Heart right ventricle (tissue), 16 donors: Measurements from ENCODE around the gene S100A12. TPM values are rescaled to one million over a fixed set of nuclear protein-coding genes. Genes with fewer than 3 reads are reported as not detected.

Experiments
- ATAC-seq, 8 donors: fragments of 200-7000 bp; cut with Tn5 transposase; one replicate each; pipeline ENCODE4 v1.9.1; 2020; ENCODE audit warnings: mild to moderate bottlenecking in 8 of 8, moderate library complexity in 8 of 8, moderate number of reproducible peaks in 1 of 8
- DNase-seq, 2 donors: peaks; one replicate each; pipeline ENCODE4 v3.0.0-alpha.2; 2020
- H3K27ac ChIP-seq, 10 donors: fragments of 200-600 bp; sonication (generic) in 2 of 10; one replicate each; pipeline versions ENCODE4 v1.5.0 to v1.8.0; 2020 to 2022; ENCODE audit warnings: mild to moderate bottlenecking in 3 of 10
- H3K27me3 ChIP-seq, 7 donors: fragments of 200-600 bp; one replicate each; pipeline ENCODE4 v1.8.0; 2021 to 2022; ENCODE audit warnings: mild to moderate bottlenecking in 2 of 7
- H3K36me3 ChIP-seq, 9 donors: fragments of 200-600 bp; sonication (generic) in 1 of 9; one replicate each; pipeline versions ENCODE4 v1.5.0 to v1.8.0; 2020 to 2022; ENCODE audit warnings: mild to moderate bottlenecking in 2 of 9
- H3K4me1 ChIP-seq, 9 donors: fragments of 200-600 bp; sonication (generic) in 1 of 9; one replicate each; pipeline versions ENCODE4 v1.5.0 to v1.8.0; 2020 to 2022; ENCODE audit warnings: mild to moderate bottlenecking in 4 of 9
- H3K4me3 ChIP-seq, 10 donors: fragments of 200-600 bp; sonication (generic) in 2 of 10; one replicate each; pipeline versions ENCODE4 v1.5.0 to v1.8.0; 2020 to 2022; ENCODE audit warnings: mild to moderate bottlenecking in 7 of 10, moderate library complexity in 2 of 10
- H3K9me3 ChIP-seq, 11 donors: fragments of 200-600 bp in 10 of 11; sonication (generic) in 2 of 11; one replicate each; pipeline versions ENCODE4 v1.5.0 to v1.8.0; 2013 to 2022; ENCODE audit warnings: mild to moderate bottlenecking in 2 of 11, control low read depth in 1 of 11, moderate library complexity in 1 of 11
- WGBS, 2 donors: extraction: QIAGEN DNeasy Blood & Tissue Kit; methylation state at CpG; one replicate each; pipeline ENCODE4 v1.1.7; 2013; ENCODE audit warnings: inconsistent platforms in 1 of 2; 5-methylcytosine and 5-hydroxymethylcytosine counted together
- intact Hi-C, 10 donors: fragments of 100-400 bp; cut with DNase I; formaldehyde crosslinking; loops; one replicate each; pipeline versions ENCODE4 v1.11.1 to v1.14.2; 2022
- polyA plus RNA-seq, 2 donors: library from polyadenylated mRNA; stranded (reverse); fragments of 200-250 nt; gene quantifications; one replicate each; pipeline ENCODE4 v1.2.3, GENCODE V29; 2013
- total RNA-seq, 10 donors: library from RNA; stranded (reverse); fragmentation: NEBNext Ultra II Directional in 3 of 10; extraction: Animal tissue kit (Norgen Biotek cat#: 25700) in 3 of 10; gene quantifications; one replicate each; pipeline versions ENCODE4 v1.2.1 to v1.2.4, GENCODE V29; 2021 to 2023
- TF ChIP-seq, protein P1 (sequence below), 9 donors: fragments of 200-600 bp; sonication (generic) in 2 of 9; IDR thresholded peaks; one replicate each; pipeline versions ENCODE4 v1.5.0 to v1.8.0; 2021 to 2022; ENCODE audit warnings: antibody characterized with exemption in 9 of 9, mild to moderate bottlenecking in 5 of 9, moderate library complexity in 1 of 9
- donor health status: Arrhythmogenic right ventricular cardiomyopathy.
- donor health status: ischemic (EF 13 %, LVEDD 7.1; RV severe dilation, severe dysfunction).
- donor health status: healthy with polysubstance abuse.
- donor health status: DM: no; HTN: yes; CAD: no.
- donor health status: DM: no; HTN: no; CAD: no.
- donor health status: ischemic (EF 25% LVEDD 6.9; RV normal size, moderate dysfunction).
- donor health status: ischemic (EF 25% LVEDD 5.7; RV mildly dilated, moderate dysfunction).
- donor health status: healthy.
- donor health status: DM: yes; HTN: yes; CAD: no.
- donor health status: Ischemic cardiomyopathy.
- donor health status: ischemic (EF 35%, LVEDD 5.7; RV mildly dilated, moderate dysfunction).
- donor health status: nonischemic (EF 11% LVEDD 7.7; RV severe dilation, severe dysfunction).
- donor health status: DM: yes; HTN: yes; CAD: no.
- donor health status: PGD.
- donor health status: ischemic (EF 29% LVEDD 5.4; RV normal size, mild dysfunction).
- donor health status: nonischemic (EF 23%, LVEDD 6.1; RV moderate dilation, normal function).

Gene S100A12
- total and polyA plus RNA-seq, 12 donors: 0.49 to 12.9 (median 4.1) TPM; not detected in 1

DNA sequence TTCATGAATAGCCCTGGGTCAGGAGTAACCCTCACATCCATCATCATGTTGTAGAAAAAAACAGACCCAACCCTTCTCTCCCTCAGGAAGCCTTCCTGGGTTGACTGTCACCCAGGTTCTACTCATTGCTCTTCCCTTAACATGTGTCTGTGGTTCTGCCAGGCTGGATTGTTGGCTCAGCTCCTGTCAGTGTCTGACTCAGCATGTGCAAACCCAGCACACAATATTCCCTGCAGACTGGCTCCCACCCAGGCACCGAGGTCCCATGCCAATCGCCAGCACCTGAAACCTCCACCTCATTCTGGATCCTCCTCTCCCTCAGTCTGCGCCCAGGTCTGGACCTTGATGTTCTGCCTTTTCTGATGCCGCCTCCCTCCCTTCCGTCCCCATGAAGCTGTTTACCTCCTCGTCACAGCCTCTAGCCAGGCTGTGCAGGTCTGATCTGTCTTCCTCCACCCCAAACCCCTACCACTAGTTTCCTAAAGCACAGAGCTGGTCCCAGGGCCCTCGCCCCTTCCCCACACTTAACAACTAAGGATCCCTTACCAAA lies 19.8 kb upstream of the S100A12 start:
- intact Hi-C loops: no loop called here
- ATAC-seq (peak in 2 of 8 donors; percentile 52 to 63), DNase-seq (peak in 1 of 2 donors; percentile 26)
- H3K9me3 ChIP-seq: no peaks in the 10 kb centered on the region
- peaks cover 0 to 22% (median 0%) of the 10 kb centered on the region in 7 donors for H3K27me3 ChIP-seq
- H3K36me3 ChIP-seq: no peaks in the 10 kb centered on the region
- WGBS, 2 donors: 70 to 82% methylated on average over 7 of the region's 7 CpGs
- H3K4me1 ChIP-seq: peaks cover 0 to 28% (median 4%) of the 10 kb centered on the region in 9 donors
- peak overlapping the region in 1 of 10 donors; percentile 87 for H3K27ac ChIP-seq
- H3K4me3 ChIP-seq: no peak overlapping the region
- TF ChIP-seq, protein P1, sequence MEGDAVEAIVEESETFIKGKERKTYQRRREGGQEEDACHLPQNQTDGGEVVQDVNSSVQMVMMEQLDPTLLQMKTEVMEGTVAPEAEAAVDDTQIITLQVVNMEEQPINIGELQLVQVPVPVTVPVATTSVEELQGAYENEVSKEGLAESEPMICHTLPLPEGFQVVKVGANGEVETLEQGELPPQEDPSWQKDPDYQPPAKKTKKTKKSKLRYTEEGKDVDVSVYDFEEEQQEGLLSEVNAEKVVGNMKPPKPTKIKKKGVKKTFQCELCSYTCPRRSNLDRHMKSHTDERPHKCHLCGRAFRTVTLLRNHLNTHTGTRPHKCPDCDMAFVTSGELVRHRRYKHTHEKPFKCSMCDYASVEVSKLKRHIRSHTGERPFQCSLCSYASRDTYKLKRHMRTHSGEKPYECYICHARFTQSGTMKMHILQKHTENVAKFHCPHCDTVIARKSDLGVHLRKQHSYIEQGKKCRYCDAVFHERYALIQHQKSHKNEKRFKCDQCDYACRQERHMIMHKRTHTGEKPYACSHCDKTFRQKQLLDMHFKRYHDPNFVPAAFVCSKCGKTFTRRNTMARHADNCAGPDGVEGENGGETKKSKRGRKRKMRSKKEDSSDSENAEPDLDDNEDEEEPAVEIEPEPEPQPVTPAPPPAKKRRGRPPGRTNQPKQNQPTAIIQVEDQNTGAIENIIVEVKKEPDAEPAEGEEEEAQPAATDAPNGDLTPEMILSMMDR (IDR thresholded peaks at IDR 0.05): no peak

DNA sequence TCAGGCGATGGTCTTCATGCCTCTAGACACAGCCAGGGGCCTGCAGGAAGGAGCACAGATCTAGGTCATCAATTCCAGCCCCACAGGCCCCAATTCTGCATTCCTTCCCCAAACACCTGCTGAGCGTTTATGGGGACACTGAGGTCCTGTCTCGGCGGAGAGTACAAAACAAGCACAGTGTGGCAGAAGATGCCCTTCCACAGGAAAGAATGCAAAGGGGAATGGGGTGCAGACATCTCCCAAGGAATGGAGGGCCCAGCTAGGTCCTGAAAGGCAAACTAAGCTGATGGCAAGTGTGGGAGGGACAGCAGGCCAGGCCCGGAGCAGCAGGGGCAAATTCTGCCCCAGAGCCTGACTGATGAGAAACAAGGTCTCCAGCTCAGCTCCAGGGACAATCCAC lies 19.0 kb upstream of the S100A12 start:
- H3K36me3 ChIP-seq: no peaks in the 10 kb centered on the region

DNA sequence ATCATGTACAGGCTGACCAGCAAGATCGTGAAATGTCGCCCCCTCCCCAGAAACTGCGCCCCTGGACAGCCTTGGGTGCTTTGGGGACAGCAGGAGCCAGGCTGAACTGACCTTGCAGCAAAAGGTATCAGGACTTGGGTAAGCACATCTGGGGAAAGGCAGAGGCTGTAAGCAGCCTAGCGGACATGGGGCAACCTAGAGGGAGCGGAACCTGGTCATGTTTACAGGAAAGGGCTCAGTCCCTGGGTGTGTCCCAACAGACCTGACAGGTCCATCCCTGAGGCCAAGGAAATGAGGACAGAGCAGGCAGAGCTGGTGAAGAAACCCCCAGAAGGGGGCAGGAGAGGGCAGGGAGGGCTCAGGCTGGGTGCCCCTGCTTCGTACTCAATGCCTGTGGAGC lies 18.5 kb upstream of the S100A12 start:
- intact Hi-C loops: no loop called here
- DNase-seq: no peak

More for the DNA sequence above, 19.0 kb upstream of the S100A12 start:
- intact Hi-C loops: no loop called here
- TF ChIP-seq, protein P1 (IDR thresholded peaks at IDR 0.05): no peak
- WGBS, 2 donors: 77 to 85% methylated on average over 5 of the region's 5 CpGs
- ATAC-seq (no peak), DNase-seq (no peak)
- Histone ChIP-seq H3K27me3 (peaks cover 0 to 22% (median 4%) of the 10 kb centered on the region in 7 donors), H3K9me3 (no peaks in the 10 kb centered on the region), H3K4me1 (peaks cover 0 to 34% (median 4%) of the 10 kb centered on the region in 9 donors), H3K27ac (peak overlapping the region in 1 of 10 donors; percentile 87), H3K4me3 (no peak overlapping the region)

DNA sequence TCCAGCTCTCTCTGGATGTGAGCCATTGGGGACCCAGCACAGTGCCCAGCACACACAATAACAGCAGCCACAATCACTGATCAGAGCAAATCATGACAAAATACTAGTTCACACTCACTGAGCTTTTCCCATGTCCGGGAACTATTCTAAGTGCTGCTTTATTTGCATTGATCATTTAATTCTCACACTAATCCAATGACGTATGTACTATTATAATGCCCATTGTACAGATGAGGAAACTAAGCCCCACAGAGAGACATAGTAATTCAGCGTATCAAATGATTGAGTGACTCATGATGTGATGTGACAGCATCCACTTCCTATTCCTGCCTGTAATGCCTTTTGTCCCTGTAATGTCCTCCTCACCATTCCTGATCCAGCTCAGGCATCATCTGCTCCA lies 17.4 kb upstream of the S100A12 start:
- Histone ChIP-seq H3K9me3 (no peaks in the 10 kb centered on the region), H3K4me3 (no peak overlapping the region), H3K36me3 (no peaks in the 10 kb centered on the region), H3K27ac (peak overlapping the region in 1 of 10 donors; percentile 87), H3K27me3 (peaks cover 0 to 13% (median 4%) of the 10 kb centered on the region in 7 donors), H3K4me1 (peaks cover 0 to 38% (median 4%) of the 10 kb centered on the region in 9 donors)
- TF ChIP-seq, protein P1 (IDR thresholded peaks at IDR 0.05): no peak
- 82 to 89% methylated on average over 3 of the region's 3 CpGs for WGBS, 2 donors
- DNase-seq (no peak), ATAC-seq (no peak)
- intact Hi-C loops: no loop called here

More for the DNA sequence above, 18.5 kb upstream of the S100A12 start:
- Histone ChIP-seq H3K27ac (peak overlapping the region in 1 of 10 donors; percentile 87), H3K9me3 (no peaks in the 10 kb centered on the region), H3K4me3 (no peak overlapping the region), H3K27me3 (peaks cover 0 to 17% (median 4%) of the 10 kb centered on the region in 7 donors), H3K4me1 (peaks cover 0 to 34% (median 4%) of the 10 kb centered on the region in 9 donors), H3K36me3 (no peaks in the 10 kb centered on the region)
- peak in 3 of 8 donors; percentile 7 to 12 (median 9) for ATAC-seq
- WGBS, 2 donors: 81 to 83% methylated on average over 6 of the region's 6 CpGs
- TF ChIP-seq, protein P1 (IDR thresholded peaks at IDR 0.05): no peak
